HG02588 (cell line): ENCODE measurements around the gene RFPL1.

Experiments
- ATAC-seq: cut with Tn5 transposase; IDR thresholded peaks from one replicate; pipeline ENCODE4 v1.9.1; 2021; ENCODE audit warnings: mild to moderate bottlenecking, moderate library complexity; ENCODE audit not compliant: unreplicated experiment

The RFPL1 gene

DNA sequence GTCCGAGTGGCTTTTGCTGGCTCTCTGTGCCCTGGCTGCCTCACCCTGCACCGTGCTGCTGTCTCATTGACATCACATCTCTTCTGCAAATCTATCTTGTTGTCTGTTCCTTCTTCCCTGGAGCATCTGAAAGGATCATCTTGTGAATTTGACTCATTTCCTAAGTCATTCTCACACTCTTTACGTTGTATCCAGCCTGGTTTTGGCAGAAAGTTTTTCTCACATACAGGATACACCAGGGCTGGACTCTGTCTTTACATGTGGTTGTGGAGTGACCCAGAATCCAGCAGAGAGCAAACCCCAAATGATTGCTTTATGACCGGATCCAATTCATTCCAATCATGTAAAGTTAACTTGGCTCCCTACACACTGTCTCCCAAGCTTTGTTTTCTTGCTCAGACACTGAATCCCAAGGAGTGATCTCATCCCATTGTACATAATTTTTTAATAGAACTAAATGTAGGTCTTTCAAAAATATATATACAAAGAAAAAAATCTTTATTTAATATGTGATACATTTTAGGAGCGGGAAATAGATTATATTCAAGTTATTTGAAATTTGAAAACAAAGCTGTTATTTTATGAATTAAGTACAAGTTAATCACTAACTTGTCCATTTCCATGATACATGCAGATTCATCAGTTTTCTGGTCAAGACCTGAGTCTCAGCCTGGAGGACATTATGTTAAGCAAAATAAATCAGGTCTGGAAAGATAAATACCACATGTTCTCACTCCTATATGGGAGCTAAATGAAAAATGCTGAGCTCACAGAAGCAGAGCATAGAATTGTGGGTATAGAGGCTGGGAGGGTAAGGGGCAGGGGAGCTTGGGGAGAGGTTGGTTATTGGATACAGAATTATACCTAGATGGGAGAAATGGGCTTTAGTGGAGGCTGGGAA lies 2.9 kb upstream of the RFPL1 start:
- no peak for ATAC-seq

DNA sequence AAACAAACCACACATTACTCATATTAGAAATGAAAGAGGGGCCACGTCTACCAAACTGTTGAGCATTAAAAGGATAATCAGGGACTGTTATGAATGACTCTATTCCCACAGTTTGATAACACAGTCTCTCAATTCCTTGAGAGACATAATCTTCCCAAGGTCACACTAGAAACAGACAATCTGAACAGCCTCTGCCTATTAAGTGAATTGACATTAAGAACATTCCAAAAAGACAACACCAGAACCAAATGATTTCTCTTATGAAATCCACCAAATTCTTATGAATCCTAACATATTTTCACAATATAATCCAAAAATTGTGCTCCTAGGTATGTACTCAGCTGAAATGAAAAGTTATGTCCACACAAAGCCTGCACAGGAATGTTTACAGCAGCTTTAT lies 4.6 kb downstream of the RFPL1 start:
- no peak for ATAC-seq

DNA sequence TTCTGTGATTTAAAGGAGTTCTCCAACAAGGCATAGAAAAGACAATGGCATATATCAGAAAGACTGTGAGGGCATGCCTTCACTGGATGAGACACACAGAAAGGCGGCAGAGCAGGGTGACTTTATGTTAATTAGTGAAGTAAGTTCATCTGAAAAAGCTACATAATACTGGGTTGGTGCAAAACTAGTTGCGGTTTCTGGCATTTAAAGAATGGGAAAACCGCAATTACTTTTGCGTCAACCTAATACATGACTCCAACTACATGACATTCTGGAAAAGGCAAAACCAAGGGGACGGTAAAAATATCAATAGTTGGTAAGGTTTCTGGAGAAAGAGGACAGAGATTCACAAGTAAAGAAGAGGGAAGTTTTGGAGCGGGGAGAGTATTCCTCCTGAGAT lies 5.1 kb downstream of the RFPL1 start:
- no peak for ATAC-seq

DNA sequence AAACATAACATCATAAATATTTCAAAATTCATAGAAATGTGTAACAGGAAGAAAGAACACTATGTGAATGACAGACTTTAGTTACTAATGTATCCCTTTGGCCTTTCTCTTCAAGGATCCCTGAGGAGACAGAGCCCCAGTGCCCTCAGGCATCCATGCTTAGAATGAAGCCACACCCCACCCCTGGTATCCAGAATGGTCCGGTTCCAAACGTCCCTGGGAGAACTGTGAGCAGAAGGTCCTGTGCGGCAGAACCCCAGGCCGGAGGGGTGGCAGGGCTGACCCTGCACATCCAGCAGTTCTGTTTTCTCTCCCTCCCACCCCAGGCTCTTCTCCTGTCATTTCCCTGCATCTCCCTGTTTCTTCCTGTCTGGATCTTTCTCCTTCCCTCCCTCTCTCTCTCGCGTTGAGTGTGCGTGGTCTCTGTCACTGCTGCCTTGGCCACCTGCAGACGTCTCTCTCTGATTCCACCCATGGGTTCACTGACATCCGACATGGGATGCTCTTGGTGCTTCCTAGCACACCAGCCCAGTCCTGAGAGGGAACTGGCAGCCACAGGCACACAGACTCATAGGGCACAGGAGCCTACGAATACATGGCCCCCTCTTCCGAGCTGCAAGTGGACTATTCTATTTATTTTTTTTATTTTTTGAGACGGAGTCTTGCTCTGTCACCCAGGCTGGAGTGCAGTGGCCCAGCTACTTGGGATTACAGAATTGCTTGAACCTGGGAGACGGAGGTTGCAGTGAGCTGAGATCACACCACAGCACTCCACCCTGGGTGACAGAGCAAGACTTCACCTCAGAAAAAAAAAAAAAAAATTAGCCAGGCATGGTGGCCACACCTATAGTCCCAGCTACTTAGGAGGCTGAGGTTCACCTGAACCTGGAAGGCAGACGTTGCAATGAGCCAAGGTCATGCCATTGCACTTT lies 5.7 kb downstream of the RFPL1 start:
- ATAC-seq, result no peak

- ATAC-seq, result no peak
These were observed 7.1 kb downstream of the RFPL1 start for GRCh38 chr22:29445508-29445907.

- ATAC-seq, result no peak
These were observed 9.5 kb downstream of the RFPL1 start for GRCh38 chr22:29447906-29448305.

DNA sequence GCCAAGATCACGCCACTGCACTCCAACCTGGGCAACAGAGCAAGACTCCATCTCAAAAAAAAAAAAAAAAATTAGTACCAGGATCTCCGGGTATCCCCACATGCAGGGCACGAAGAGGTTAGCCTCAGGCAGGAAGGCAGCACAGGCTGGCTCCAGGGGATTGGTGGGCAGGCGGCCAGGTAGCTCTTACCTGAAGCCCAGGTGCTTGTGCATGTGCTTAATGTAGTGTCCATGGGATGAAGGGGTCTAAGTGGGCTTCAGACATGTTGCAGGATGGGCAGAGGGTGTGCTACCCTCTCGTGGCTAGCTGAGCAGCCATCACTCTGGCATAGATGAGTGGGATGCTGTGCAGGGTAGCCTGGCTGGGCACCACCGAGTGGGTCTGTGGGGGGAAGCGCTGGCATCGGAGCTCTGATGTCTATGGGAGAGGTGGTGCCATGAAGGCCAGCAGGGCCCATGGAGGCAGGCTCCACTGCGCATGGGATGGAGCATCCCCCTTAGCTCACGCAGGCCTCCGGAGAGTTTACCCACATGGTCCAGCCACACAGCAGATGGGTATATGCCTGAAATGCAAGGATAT lies 11.0 kb downstream of the RFPL1 start:
- no peak for ATAC-seq

DNA sequence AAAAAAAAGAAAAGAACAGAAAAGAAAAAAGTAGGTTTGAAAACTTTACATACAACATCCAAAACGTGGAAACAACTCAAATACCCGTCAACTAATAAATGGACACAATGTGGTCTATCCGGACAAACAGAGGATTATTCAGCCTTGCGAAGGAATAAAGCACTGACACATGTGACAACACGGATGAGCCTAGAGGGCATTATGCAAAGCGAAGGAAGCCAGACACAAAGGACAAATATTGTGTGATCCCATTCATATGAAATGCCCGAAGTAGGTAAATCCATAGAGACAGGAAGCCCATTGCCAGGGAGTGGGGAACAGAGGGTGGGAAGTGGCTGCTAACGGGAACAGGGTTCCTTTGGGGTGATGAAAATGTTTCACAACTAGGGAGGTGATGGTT lies 11.8 kb downstream of the RFPL1 start:
- ATAC-seq, result no peak

- no peak for ATAC-seq
These were observed 13.5 kb downstream of the RFPL1 start for GRCh38 chr22:29451863-29452262.

- no peak for ATAC-seq
These were observed 15.9 kb downstream of the RFPL1 start for GRCh38 chr22:29454276-29454675.

GRCh38 chr22:29456211-29456671 lies 17.9 kb downstream of the RFPL1 start:
- no peak for ATAC-seq

GRCh38 chr22:29457730-29458129 lies 19.3 kb downstream of the RFPL1 start:
- no peak for ATAC-seq

DNA sequence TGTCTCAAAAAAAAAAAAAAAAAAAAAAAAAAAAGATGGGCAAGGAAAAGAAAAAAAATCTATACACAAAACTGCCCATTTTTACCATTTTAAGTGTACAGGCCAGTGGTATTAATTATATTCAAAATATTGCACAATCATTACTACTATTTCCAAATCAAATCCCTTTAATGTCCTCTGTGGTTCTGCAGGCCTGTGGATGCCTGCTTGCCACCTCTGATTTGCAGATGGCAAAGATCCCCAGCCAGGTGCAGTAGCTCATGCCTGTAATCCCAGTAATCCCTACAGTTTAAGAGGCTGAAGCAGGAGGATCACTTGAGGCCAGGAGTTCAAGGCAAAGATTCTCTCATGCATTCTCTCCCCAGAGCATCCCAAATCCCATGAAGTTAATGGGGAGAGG lies 20.2 kb downstream of the RFPL1 start:
- ATAC-seq, result no peak

DNA sequence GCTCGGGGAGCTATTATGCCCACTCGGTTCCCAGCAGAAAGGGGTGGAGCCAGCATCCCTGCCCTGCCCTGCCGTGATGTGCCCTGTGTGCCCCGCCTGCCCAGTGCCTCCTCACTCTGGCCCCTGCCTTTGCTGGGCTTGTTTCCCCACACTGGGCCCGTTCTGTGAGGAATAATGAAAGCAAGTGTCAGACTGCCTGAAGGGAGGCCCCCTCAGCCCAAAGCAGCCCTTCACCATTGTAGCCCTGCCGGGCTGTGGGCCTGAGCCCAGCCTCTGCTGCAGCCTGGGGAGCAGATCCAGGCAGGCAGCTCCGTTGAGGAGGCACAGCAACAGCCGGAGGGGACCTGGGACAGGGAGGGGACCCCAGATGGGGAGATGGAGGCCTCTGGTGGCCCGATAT lies 21.4 kb downstream of the RFPL1 start:
- no peak for ATAC-seq

DNA sequence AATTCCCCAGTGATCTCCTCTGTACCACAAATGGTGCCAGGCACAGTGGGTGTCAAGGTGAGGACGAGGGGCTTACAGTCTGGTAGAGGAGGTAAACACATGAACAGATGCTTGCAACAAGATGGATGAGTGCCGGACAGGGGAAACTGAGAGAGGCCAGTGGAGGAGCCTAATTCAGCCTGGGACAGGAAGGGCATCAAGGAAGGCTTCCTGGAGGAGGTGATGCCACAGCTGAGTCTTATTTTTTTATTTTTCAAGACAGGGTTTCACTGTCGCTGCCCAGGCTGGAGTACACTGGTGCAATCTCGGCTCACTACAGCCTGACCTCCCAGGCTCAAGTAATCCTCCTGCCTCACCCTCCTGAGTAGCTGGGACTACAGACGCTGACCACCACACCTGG lies 22.9 kb downstream of the RFPL1 start:
- ATAC-seq, result no peak

GRCh38 chr22:29463629-29464028 lies 25.2 kb downstream of the RFPL1 start:
- ATAC-seq, result no peak

DNA sequence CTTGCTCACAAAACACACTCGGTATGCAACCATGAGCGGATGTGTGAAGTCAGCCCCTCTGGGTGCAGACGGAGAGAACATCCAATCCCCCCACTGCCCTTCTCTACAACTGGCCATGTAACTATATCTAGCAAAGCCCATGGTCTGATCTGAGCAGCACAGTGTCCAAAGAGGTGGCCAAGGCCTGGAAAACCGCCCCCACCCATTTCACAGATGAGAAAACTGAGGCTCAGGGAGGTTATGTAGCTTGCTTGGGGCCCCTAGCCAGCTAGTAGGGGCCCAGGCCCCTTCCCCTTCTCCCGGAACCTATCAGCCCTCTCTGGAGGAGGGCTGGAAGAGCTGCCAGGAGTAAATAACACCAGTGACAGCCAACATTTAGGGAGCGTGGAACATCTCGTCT lies 26.2 kb downstream of the RFPL1 start:
- no peak for ATAC-seq

- no peak for ATAC-seq
These were observed 31.4 kb downstream of the RFPL1 start for GRCh38 chr22:29469755-29470154.

- no peak for ATAC-seq
These were observed 31.9 kb downstream of the RFPL1 start for GRCh38 chr22:29470159-29470855.

DNA sequence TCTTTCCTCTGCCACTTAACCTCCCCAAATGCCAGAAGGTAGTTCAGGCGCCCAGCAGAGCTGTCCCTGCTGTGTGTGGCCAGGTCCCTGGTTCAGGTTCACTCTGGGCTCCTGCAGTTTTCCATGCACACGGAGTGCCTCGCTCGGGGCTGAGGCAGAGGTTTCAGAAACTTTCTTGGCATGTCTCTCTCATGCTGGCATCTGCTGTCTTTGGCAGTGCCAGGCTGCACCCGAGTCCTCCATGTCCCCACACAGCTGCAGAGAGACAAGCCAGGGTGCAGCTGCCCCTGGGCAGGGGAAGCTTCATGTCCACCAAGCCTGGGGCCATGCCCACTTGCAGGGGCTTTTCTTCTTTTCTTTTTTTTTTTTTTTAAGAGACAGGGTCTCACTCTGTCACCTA lies 34.6 kb downstream of the RFPL1 start:
- ATAC-seq, result no peak

GRCh38 chr22:29475550-29475949 lies 37.2 kb downstream of the RFPL1 start:
- ATAC-seq, result peak; percentile 76
